HTERT RPE-1 (cell line): ENCODE results near the gene WDR48.

ENCODE experiments used
- in situ Hi-C: fragments of 300-500 bp; cut with MboI; formaldehyde crosslinking; loops from 4 replicates; pipeline ENCODE4 v1.14.3; 2020; ENCODE audit warnings: low sequenced_read_pairs

Gene WDR48

GRCh38 chr3:39118931-39119660 is 67.3 kb downstream of the WDR48 start:
- in situ Hi-C loops: no loop called here

GRCh38 chr3:39121621-39122020 is 69.8 kb downstream of the WDR48 start:
- in situ Hi-C loops: no loop called here

DNA sequence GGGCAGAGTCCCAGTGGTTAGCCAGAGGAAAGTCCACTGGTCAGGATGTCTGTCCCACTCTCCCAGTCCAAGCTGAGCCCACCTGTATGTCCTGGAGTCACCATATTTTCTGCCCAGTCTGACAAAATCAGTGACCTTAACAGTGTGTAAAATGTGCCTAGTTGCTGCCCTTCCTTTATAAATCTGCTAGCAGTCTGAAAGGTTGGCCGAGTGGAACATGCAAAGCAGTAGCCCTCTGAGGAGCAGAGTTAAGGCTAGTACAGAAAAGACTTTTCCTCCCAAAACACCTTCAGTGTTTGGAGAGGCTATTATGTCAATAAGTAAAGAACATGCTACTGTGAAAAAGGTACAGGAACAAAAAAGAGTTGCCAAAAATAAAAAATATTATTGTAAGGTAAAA is 71.0 kb downstream of the WDR48 start:
- in situ Hi-C loops: no loop called here

DNA sequence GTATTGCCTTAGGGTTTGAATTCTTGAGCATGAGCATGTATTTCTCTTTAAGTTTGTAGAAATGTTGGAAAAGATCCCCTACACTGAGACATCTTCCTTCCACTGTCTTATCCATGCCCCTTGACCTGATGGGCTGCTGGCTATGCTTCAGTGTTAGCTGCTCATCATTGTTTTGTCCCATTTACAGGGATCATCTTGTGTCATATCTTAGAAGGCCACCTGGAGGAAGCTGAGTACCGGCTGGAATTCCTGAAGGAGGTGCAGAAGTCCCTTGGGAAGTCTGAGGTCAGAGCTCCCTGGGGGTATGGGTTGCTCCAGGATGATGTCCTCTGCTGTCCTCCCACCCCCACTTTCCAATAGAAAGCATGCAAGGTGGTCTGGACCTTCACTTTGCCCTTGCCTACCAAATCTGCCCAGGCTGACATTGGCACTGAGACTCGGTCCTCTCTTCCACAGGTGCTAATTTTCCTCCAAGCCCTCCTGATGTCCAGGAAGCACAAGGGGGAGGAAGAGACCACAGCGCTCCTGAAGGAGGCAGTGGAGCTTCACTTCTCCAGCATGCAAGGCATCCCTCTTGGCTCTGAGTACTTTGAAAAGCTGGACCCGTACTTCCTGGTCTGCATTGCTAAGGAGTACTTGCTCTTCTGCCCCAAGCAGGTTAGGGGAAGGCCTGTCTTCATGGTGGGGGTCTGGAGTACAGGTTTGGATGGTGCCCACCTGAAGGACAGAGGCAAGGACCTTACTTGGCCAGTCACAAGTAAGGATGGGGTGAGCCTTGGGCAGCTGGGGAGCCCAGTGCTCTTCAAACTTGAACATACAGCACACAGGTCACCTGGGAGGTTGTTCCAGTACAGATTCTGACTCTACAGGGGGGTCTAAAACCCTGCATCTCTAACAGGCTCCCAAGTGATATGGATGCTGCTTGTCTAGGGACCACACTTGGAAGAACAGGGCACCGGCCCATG is 73.3 kb downstream of the WDR48 start:
- in situ Hi-C loops: no loop called here

GRCh38 chr3:39125841-39126500 is 74.2 kb downstream of the WDR48 start:
- in situ Hi-C loops: no loop called here

- in situ Hi-C loops: no loop called here
Measured at GRCh38 chr3:39126532-39127071, 74.8 kb downstream of the WDR48 start.

GRCh38 chr3:39127269-39127907 is 75.6 kb downstream of the WDR48 start:
- in situ Hi-C loops: no loop called here

GRCh38 chr3:39127908-39128304 is 76.1 kb downstream of the WDR48 start:
- in situ Hi-C loops: no loop called here

- in situ Hi-C loops: no loop called here
Measured at GRCh38 chr3:39128951-39129350, 77.1 kb downstream of the WDR48 start.

GRCh38 chr3:39130026-39130425 is 78.2 kb downstream of the WDR48 start:
- in situ Hi-C loops: no loop called here

- in situ Hi-C loops: no loop called here
Measured at GRCh38 chr3:39130693-39131265, 79.0 kb downstream of the WDR48 start.

DNA sequence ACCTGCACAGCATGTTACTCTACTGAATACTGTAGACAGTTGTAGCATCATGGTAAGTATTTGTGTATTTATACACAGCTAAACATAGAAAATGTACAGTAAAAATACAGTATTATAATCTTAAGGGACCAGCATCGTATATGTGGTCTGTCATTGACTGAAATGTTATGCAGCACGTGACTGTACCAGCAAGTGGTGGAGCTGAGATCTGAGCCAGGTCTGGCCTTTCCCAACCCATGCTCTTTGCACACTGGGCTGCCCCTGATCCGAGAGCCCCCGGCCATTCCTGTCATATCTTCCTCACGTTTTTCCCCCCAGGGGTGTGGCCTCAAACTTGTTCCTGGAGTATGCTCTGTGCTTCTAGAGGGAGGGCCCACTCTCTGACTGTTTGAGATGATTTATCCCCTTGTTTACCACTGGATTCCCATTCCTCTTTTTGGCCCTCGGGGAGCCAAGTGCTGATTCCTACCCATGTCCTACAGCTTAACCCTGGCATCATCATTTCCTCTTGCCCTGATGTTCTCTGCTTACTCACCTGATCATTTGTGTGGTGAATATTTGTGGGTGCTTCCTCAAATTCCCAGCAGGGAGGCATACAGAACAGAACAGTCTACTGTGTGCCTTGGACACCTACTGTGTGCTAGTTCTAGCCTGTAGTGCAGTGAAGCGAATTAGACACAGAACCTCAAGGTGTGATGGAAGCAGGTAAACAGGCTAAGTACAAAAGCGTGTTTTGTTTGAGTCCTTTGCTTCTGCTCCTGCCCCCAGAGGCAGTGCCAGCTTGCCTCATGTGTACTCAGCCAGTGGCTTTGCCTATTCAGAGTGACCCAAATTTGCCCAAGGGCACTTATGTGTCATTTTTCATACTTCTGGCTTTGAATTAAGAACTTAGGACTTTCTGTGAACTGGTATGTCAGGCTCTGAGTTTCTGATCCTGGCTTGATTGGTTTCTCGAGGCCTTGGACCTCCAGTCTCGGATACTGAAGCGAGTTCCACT is 80.6 kb downstream of the WDR48 start:
- in situ Hi-C loops: no loop called here

GRCh38 chr3:39133093-39133490 is 81.3 kb downstream of the WDR48 start:
- in situ Hi-C loops: no loop called here

DNA sequence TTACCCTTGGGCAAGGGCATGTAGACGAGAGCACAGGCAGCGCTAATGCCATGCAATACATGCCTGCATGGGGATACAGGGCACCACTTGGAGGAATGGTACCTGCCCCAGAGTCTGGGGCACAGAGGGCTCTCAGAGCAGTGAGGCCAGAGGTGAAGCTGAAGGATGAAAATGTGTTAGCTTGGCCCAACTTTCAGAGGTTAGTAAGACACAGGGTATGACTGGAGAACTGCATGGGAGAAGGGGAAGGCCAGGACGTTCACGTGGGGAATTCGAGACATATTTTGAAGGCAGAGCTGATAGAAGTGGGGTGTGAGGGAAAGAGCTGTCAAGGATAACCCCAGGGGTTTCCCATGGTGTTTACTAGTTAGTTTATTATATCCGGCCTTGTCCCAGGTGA is 82.0 kb downstream of the WDR48 start:
- in situ Hi-C loops: no loop called here

GRCh38 chr3:39134305-39134704 is 82.5 kb downstream of the WDR48 start:
- in situ Hi-C loops: no loop called here

- in situ Hi-C loops: no loop called here
Measured at GRCh38 chr3:39135170-39135805, 83.5 kb downstream of the WDR48 start.

DNA sequence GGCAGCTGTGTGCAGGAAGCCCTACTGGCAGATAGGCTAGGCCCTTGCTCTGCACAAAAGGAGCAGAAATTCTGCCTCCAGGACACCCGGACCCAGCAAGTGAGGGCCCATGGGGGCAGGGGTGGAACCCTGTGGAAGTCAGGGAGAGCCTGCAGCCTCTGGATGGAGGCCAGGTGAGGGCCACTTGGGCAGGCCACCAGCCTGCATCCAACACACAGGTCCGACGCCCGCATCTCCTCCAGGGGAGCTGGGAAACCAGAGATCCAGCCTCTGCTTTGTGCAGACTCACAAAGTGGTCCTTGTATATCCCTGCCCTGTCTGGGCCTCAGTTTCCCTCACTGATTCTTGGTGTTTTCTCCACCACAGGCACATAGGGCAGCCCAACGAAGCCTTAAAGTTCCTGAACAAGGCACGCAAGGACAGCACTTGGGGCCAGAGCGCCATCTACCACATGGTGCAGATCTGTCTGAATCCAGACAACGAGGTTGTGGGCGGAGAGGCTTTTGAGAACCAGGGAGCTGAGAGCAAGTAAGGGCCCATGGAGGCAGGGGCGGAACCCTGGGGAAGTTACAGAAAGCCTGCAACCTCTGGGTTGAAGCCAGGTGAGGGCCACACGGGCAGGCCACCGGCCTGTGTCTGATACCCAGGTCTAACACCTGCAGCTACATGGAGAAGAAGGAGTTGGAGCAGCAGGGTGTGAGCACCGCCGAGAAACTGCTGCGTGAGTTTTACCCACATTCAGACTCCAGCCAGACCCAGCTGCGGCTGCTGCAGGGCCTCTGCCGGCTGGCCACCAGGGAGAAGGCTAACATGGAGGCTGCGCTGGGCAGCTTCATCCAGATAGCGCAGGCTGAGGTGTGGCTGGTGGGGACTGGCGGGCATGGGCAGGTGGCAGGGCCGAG is 85.0 kb downstream of the WDR48 start:
- in situ Hi-C loops: no loop called here
